SK-N-SH treated with all-trans-retinoic acid at 6 μM for 48 hours (cell line): ENCODE results near the gene ADARB2.

ENCODE experiments used
- ATAC-seq: fragments of 200-7000 bp; cut with Tn5 transposase; 3 replicates; pipeline ENCODE4 v1.9.1; 2020; ENCODE audit warnings: mild to moderate bottlenecking, moderate library complexity
- ARNTL ChIP-seq: fragments of 450-650 bp; formaldehyde crosslinking; IDR thresholded peaks from 2 replicates; pipeline ENCODE4 v1.5.0; 2020; ENCODE audit warnings: low read depth, mild to moderate bottlenecking, moderate library complexity, borderline replicate concordance
- BACH2 ChIP-seq: fragments of 250-450 bp; sonication (Bioruptor Pico); IDR thresholded peaks from 2 replicates; pipeline ENCODE4 v1.9.0; 2021; ENCODE audit warnings: mild to moderate bottlenecking, borderline replicate concordance
- CSDC2 ChIP-seq: fragments of 250-450 bp; sonication (Bioruptor Pico); IDR thresholded peaks from 2 replicates; pipeline ENCODE4 v1.5.0; 2020; ENCODE audit warnings: mild to moderate bottlenecking, moderate library complexity
- ESRRG ChIP-seq: fragments of 250-450 bp; sonication (Bioruptor Pico); IDR thresholded peaks from 2 replicates; pipeline ENCODE4 v1.6.1; 2021; ENCODE audit warnings: mild to moderate bottlenecking
- GLIS3 ChIP-seq: fragments of 250-450 bp; sonication (Bioruptor Pico); IDR thresholded peaks from 2 replicates; pipeline ENCODE4 v1.5.0; 2020; ENCODE audit warnings: mild to moderate bottlenecking, moderate library complexity
- ISL1 ChIP-seq: fragments of 250-450 bp; sonication (Bioruptor Pico); IDR thresholded peaks from 2 replicates; pipeline ENCODE4 v2.1.2; 2022; ENCODE audit warnings: mild to moderate bottlenecking, moderate library complexity
- OSR1 ChIP-seq: fragments of 250-450 bp; sonication (Bioruptor Pico); IDR thresholded peaks from 2 replicates; pipeline ENCODE4 v1.8.0; 2022; ENCODE audit warnings: moderate library complexity, mild to moderate bottlenecking, inconsistent platforms
- PATZ1 ChIP-seq: fragments of 250-450 bp; sonication (Bioruptor Pico); IDR thresholded peaks from 2 replicates; pipeline ENCODE4 v1.8.0; 2020; ENCODE audit warnings: mild to moderate bottlenecking, moderate library complexity, borderline replicate concordance
- PPARA ChIP-seq: fragments of 250-450 bp; sonication (Bioruptor Pico); IDR thresholded peaks from 2 replicates; pipeline ENCODE4 v1.5.0; 2020; ENCODE audit warnings: mild to moderate bottlenecking, borderline replicate concordance
- RARB ChIP-seq: fragments of 250-450 bp; sonication (Bioruptor Pico); IDR thresholded peaks from 2 replicates; pipeline ENCODE4 v1.8.0; 2021; ENCODE audit warnings: mild to moderate bottlenecking, moderate library complexity
- SNAI2 ChIP-seq: fragments of 250-450 bp; sonication (Bioruptor Pico); IDR thresholded peaks from 2 replicates; pipeline ENCODE4 v1.5.0; 2020; ENCODE audit warnings: mild to moderate bottlenecking, moderate library complexity
- TCF4 ChIP-seq: fragments of 250-450 bp; sonication (Bioruptor Pico); IDR thresholded peaks from 2 replicates; pipeline ENCODE4 v1.8.0; 2021; ENCODE audit warnings: mild to moderate bottlenecking, moderate library complexity, borderline replicate concordance
- ZC3H10 ChIP-seq: fragments of 250-450 bp; sonication (Bioruptor Pico); IDR thresholded peaks from 2 replicates; pipeline ENCODE4 v1.5.1; 2021; ENCODE audit warnings: mild to moderate bottlenecking, moderate library complexity
- ZFP3 ChIP-seq: fragments of 250-450 bp; sonication (Bioruptor Pico); IDR thresholded peaks from 2 replicates; pipeline ENCODE4 v1.5.0; 2020; ENCODE audit warnings: mild to moderate bottlenecking, moderate library complexity
- ZFP30 ChIP-seq: fragments of 450-650 bp; formaldehyde crosslinking; IDR thresholded peaks from 2 replicates; pipeline ENCODE4 v1.5.0; 2022; ENCODE audit warnings: mild to moderate bottlenecking, moderate library complexity
- ZNF565 ChIP-seq: fragments of 450-650 bp; formaldehyde crosslinking; conservative IDR thresholded peaks from 2 replicates; pipeline ENCODE4 v1.5.0; 2020; ENCODE audit warnings: low read depth, mild to moderate bottlenecking, moderate library complexity
- ZNF8 ChIP-seq: fragments of 450-650 bp; formaldehyde crosslinking; IDR thresholded peaks from 2 replicates; pipeline ENCODE4 v1.5.0; 2020; ENCODE audit warnings: mild to moderate bottlenecking, moderate library complexity
- TF ChIP-seq, protein P1 (sequence below): fragments of 250-450 bp; sonication (Bioruptor Pico); IDR thresholded peaks from 2 replicates; pipeline ENCODE4 v1.5.0; 2020; ENCODE audit warnings: mild to moderate bottlenecking, moderate library complexity
- TF ChIP-seq, protein P2 (sequence below): fragments of 250-450 bp; sonication (Bioruptor Pico); IDR thresholded peaks from 2 replicates; pipeline ENCODE4 v1.5.1; 2021; ENCODE audit warnings: mild to moderate bottlenecking, moderate library complexity
- TF ChIP-seq, protein P3 (sequence below): fragments of 250-450 bp; sonication (Bioruptor Pico); IDR thresholded peaks from 2 replicates; pipeline ENCODE4 v1.5.1; 2020; ENCODE audit warnings: low read depth, mild to moderate bottlenecking, moderate library complexity

ADARB2 gene

DNA sequence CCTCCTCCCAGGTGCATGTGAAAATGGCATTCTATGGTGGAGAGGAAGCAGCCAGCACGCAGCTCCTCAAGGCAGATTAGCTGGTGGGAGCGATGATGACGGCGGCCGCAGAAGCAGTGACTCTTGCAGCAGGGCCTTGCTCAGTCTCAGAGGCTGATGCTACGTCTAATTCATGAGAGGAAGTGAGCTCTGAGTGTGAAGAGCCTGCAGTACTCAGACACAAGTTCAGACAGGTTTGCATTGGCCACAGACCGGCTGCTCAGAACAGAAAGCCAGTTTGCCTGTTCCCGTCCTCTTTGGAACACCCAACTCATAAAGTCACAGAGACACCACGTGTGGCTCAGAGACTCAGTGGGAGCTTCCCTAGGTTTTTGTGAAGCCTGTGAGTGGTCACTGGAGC lies 136.5 kb downstream of the ADARB2 start:
- no peak for ATAC-seq
- TF ChIP-seq ARNTL (no peak), ZNF565 (CRISPR knock-in tag) (no peak), ZFP3 (no peak), ZFP30 (CRISPR knock-in tag) (no peak), PPARA (CRISPR knock-in tag) (no peak), SNAI2 (CRISPR knock-in tag) (no peak), BACH2 (CRISPR knock-in tag) (no peak), PATZ1 (CRISPR knock-in tag) (no peak)
- TF ChIP-seq, protein P1, sequence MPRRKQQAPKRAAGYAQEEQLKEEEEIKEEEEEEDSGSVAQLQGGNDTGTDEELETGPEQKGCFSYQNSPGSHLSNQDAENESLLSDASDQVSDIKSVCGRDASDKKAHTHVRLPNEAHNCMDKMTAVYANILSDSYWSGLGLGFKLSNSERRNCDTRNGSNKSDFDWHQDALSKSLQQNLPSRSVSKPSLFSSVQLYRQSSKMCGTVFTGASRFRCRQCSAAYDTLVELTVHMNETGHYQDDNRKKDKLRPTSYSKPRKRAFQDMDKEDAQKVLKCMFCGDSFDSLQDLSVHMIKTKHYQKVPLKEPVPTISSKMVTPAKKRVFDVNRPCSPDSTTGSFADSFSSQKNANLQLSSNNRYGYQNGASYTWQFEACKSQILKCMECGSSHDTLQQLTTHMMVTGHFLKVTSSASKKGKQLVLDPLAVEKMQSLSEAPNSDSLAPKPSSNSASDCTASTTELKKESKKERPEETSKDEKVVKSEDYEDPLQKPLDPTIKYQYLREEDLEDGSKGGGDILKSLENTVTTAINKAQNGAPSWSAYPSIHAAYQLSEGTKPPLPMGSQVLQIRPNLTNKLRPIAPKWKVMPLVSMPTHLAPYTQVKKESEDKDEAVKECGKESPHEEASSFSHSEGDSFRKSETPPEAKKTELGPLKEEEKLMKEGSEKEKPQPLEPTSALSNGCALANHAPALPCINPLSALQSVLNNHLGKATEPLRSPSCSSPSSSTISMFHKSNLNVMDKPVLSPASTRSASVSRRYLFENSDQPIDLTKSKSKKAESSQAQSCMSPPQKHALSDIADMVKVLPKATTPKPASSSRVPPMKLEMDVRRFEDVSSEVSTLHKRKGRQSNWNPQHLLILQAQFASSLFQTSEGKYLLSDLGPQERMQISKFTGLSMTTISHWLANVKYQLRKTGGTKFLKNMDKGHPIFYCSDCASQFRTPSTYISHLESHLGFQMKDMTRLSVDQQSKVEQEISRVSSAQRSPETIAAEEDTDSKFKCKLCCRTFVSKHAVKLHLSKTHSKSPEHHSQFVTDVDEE (CRISPR knock-in tag) = no peak
- TF ChIP-seq, protein P2, sequence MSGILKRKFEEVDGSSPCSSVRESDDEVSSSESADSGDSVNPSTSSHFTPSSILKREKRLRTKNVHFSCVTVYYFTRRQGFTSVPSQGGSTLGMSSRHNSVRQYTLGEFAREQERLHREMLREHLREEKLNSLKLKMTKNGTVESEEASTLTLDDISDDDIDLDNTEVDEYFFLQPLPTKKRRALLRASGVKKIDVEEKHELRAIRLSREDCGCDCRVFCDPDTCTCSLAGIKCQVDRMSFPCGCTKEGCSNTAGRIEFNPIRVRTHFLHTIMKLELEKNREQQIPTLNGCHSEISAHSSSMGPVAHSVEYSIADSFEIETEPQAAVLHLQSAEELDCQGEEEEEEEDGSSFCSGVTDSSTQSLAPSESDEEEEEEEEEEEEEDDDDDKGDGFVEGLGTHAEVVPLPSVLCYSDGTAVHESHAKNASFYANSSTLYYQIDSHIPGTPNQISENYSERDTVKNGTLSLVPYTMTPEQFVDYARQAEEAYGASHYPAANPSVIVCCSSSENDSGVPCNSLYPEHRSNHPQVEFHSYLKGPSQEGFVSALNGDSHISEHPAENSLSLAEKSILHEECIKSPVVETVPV (CRISPR knock-in tag) = no peak

GRCh38 chr10:1598393-1599153 lies 138.8 kb downstream of the ADARB2 start:
- TF ChIP-seq GLIS3 (no peak), ZC3H10 (CRISPR knock-in tag) (no peak), OSR1 (CRISPR knock-in tag) (no peak), CSDC2 (CRISPR knock-in tag) (no peak), ZNF8 (CRISPR knock-in tag) (no peak), RARB (CRISPR knock-in tag) (no peak), ISL1 (CRISPR knock-in tag) (no peak), BACH2 (CRISPR knock-in tag) (no peak), ARNTL (no peak), ZNF565 (CRISPR knock-in tag) (no peak), ESRRG (CRISPR knock-in tag) (no peak)
- TF ChIP-seq, protein P2 (CRISPR knock-in tag) = no peak
- ATAC-seq = no peak

GRCh38 chr10:1597370-1598146 lies 139.8 kb downstream of the ADARB2 start:
- TF ChIP-seq, protein P3, sequence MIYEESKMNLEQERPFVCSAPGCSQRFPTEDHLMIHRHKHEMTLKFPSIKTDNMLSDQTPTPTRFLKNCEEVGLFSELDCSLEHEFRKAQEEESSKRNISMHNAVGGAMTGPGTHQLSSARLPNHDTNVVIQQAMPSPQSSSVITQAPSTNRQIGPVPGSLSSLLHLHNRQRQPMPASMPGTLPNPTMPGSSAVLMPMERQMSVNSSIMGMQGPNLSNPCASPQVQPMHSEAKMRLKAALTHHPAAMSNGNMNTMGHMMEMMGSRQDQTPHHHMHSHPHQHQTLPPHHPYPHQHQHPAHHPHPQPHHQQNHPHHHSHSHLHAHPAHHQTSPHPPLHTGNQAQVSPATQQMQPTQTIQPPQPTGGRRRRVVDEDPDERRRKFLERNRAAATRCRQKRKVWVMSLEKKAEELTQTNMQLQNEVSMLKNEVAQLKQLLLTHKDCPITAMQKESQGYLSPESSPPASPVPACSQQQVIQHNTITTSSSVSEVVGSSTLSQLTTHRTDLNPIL (CRISPR knock-in tag) = no peak
- no peak for TF ChIP-seq ZFP3
- TF ChIP-seq ZNF565 (CRISPR knock-in tag) = no peak
- no peak for TF ChIP-seq ZNF8 (CRISPR knock-in tag)
- TF ChIP-seq PATZ1 (CRISPR knock-in tag) = no peak
- no peak for TF ChIP-seq TCF4 (CRISPR knock-in tag)
- no peak for TF ChIP-seq GLIS3
- no peak for TF ChIP-seq ARNTL
- TF ChIP-seq, all 23 proteins: peak for 0
- no peak for ATAC-seq
